Left cardiac atrium (tissue), 4 donors: ENCODE data around the gene TMC1. TPM values are rescaled to one million over a fixed set of nuclear protein-coding genes. Genes with fewer than 3 reads are reported as not detected.

Experiments used
- ATAC-seq, 2 donors: fragments of 200-7000 bp; cut with Tn5 transposase; one replicate each; pipeline ENCODE4 v1.9.1; 2020; ENCODE audit warnings: mild to moderate bottlenecking in 2 of 2, moderate library complexity in 2 of 2
- DNase-seq: peaks from one replicate; pipeline ENCODE4 v3.0.0-alpha.2; 2020
- intact Hi-C, 2 donors: fragments of 100-400 bp; cut with DNase I; formaldehyde crosslinking; loops; one replicate each; pipeline versions ENCODE4 v1.14.1 to v1.15.1; 2022 to 2023
- total RNA-seq, 2 donors: library from RNA; stranded (reverse); fragmentation: NEBNext Ultra II Directional; extraction: Animal tissue kit (Norgen Biotek cat#: 25700); gene quantifications; one replicate each; pipeline ENCODE4 v1.2.1, GENCODE V29; 2021
- donor health status: DM: no; HTN: yes; CAD: no.
- donor health status: DM: no; HTN: yes; CAD: no; lungs with severe emphysema.
- donor health status: DM: yes; HTN: yes; CAD: no.
- donor health status: Dilated cardiomyopathy.

The TMC1 gene
- total RNA-seq, 2 donors from 2014 or later = 0.27 TPM; not detected in 1

GRCh38 chr9:72596451-72597180 is 75.2 kb downstream of the TMC1 start:
- no peak for DNase-seq
- intact Hi-C loops = loop anchor here in 1 of 2 donors (10.0 kb wide), 1 partner anchor 562 kb away; no protein-coding TSS in a partner anchor
- ATAC-seq = no peak

DNA sequence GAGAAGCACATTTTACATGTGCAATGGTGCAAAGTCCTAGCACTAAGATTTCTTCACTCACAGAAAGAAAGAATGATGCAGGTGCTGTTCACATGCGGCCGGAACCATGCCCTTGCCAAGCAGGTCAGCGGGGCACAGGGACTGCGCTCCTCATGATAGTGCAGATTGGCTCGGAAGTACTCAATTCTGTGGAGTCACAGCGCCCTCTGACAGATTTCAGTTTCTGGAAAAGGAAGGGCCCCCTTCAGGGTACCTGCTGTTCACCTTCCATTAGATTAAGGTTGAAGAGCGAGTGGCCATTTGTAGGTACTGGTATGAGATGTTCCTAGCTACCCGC is 75.7 kb downstream of the TMC1 start:
- ATAC-seq (peak in 1 of 2 donors; percentile 34), DNase-seq (no peak)
- intact Hi-C loops = loop anchor here in 1 of 2 donors (10.0 kb wide), 1 partner anchor 562 kb away; no protein-coding TSS in a partner anchor

GRCh38 chr9:72597601-72598000 is 76.2 kb downstream of the TMC1 start:
- ATAC-seq = no peak
- intact Hi-C loops = loop anchor here in 1 of 2 donors (10.0 kb wide), 1 partner anchor 563 kb away; no protein-coding TSS in a partner anchor
- DNase-seq = no peak

DNA sequence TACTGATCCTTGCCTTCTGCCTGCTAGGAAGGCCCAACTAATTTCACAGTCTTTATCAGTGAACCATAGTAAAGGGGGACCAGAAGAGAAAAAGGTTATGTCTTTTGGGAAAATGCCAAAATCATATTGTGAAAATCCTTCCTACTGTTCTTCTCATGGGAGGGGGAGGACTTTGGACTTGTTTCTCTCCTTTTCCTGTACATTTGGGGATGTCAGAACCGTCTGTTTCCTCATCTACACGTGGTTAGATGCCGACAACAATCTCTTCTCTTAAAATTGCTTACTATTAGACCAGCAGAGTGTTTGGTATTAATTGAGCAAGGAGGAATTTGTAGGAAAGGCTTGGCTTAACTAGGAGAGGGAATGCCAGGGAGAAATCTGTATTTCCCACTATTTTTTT is 77.2 kb downstream of the TMC1 start:
- no peak for DNase-seq
- intact Hi-C loops = loop anchor here in 1 of 2 donors (10.0 kb wide), 1 partner anchor 564 kb away; no protein-coding TSS in a partner anchor
- no peak for ATAC-seq

- intact Hi-C loops = loop anchor here in 1 of 2 donors (10.0 kb wide), 1 partner anchor 565 kb away; no protein-coding TSS in a partner anchor
- ATAC-seq (no peak), DNase-seq (no peak)
Observed at GRCh38 chr9:72599874-72600534, 78.6 kb downstream of the TMC1 start.

GRCh38 chr9:72600671-72601070 is 79.3 kb downstream of the TMC1 start:
- DNase-seq (no peak), ATAC-seq (no peak)
- intact Hi-C loops = no loop called here

DNA sequence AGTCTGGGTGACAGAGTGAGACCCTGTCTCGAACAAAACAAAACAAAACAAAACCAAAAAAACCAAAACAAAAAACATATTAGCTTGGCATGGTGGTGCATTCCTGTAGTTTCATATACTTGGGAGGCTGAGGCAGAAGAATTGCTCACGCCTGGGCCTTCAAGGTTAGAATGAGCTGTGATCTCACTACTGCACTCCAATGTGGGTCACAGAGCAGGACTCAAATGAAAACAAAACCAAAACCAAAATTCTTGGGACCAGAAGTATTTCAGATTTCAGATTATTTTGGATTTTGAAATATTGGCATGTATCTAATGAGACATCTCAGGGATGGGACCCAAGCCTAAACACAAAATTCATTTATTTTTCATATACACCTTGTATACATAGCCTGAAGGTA is 80.2 kb downstream of the TMC1 start:
- DNase-seq (no peak), ATAC-seq (no peak)
- intact Hi-C loops = no loop called here

DNA sequence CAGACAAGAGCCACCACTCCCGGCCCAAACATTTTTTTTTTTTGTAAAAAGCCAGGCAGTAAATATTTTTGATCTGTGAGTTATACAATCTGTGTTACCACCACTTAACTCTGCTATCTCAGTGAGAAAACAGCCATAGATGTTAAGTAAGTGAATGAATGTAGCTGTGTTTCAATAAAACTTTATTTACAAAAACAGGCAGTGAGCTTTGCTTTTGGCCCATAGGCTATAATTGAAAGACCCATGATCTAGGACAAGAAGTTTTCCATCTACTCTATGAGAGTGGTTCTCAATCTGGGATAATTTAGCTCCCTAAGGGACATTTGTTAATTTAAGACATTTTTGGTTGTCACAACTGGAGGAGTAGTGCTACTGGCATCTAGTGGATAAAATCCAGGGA is 91.0 kb downstream of the TMC1 start:
- ATAC-seq (no peak), DNase-seq (no peak)
- intact Hi-C loops = no loop called here

DNA sequence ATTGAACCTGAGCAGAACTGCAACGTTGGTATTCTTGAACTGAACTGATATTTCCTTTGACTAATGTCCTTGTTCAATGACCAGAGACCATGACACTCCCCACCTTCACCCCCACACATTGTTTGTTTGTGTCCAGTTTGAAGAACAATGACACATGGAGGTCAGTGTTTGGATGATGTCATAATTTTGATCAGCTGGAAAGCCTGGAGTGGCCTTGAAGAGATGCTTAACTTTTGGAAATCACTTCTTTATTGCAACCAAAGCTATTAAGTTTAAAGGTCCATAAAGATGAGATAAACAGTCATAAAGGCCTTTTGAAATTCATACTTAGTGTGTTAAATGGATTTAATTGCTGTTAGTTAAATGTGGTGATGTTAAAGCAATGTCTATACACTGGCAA is 92.7 kb downstream of the TMC1 start:
- intact Hi-C loops = no loop called here
- DNase-seq (no peak), ATAC-seq (no peak)

DNA sequence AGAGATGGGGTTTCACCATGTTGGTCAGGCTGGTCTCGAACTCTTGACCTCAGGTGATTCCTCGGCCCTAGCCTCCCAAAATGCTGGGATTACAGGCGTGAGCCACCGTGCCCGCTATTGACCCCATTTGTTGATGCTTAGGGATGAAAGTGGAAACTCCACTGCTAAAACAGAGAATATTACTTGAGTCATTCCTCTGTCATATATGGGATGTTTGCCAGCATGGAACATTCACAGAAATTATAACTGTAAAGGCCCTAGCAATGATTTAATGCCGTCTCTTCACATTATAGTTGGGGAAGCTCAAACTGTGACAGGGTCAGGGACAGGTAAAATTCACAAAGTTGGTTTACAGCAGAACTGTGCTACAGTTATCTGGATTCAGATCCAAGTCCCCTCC is 94.5 kb downstream of the TMC1 start:
- ATAC-seq (no peak), DNase-seq (no peak)
- intact Hi-C loops = no loop called here

GRCh38 chr9:72618811-72619210 is 97.4 kb downstream of the TMC1 start:
- DNase-seq (no peak), ATAC-seq (no peak)
- intact Hi-C loops = no loop called here

- intact Hi-C loops = no loop called here
- DNase-seq (no peak), ATAC-seq (no peak)
Observed at GRCh38 chr9:72622186-72622585, 100.8 kb downstream of the TMC1 start.

GRCh38 chr9:72623156-72623555 is 101.7 kb downstream of the TMC1 start:
- no peak for ATAC-seq
- intact Hi-C loops = no loop called here
- DNase-seq = no peak

- ATAC-seq (no peak), DNase-seq (no peak)
- intact Hi-C loops = no loop called here
Observed at GRCh38 chr9:72627147-72627546, 105.7 kb downstream of the TMC1 start.

DNA sequence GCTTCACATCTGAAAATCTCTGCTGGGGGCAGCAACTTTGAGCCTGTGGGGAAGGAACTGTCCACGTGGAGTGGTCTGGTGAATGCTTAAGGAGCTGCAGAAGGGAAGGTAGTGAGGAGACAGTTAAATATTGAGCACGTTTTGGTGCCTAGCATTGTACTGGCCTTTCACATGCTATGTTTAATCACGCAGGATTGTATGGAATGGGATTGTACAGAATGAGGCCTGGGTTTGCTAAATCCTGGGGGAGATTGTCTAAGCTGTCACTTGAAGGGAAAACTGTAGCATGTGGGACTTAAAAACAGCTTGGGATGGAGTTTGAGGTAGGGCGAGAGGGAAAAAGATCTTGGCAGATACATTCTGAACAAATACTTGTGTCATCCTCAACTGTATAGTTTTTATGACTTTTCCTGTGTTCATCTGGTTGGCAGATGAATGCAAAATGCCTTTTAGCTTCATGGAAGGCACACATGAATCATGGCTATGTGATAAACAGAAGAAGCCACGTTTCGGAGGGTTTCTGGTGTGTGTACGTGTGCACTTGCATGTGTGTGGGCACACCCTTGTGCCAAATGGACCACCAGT is 106.6 kb downstream of the TMC1 start:
- intact Hi-C loops = no loop called here
- DNase-seq (no peak), ATAC-seq (no peak)

- ATAC-seq (no peak), DNase-seq (no peak)
- intact Hi-C loops = no loop called here
Observed at GRCh38 chr9:72633966-72634365, 112.6 kb downstream of the TMC1 start.

DNA sequence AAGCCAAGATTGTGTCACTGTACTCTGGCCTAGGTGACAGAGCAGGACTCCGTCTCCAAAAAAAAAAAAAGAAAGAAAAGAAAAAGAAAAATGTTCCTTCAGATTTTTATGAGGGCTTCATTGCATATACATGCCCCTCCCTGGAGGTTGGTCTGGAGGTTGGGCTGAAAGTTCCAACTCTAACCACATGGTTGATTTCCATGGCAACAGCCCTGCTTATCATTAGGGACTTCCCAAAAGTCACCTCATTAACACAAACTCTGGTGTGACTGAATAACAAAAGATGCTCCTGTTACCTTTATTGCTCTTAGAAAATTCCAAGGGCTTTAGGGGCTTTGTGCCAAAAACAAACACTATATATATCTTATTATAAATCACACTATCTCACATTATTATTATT is 113.8 kb downstream of the TMC1 start:
- intact Hi-C loops = no loop called here
- DNase-seq = no peak
- ATAC-seq = no peak

GRCh38 chr9:72636621-72637020 is 115.2 kb downstream of the TMC1 start:
- ATAC-seq (no peak), DNase-seq (no peak)
- intact Hi-C loops = no loop called here

GRCh38 chr9:72643651-72644050 is 122.2 kb downstream of the TMC1 start:
- intact Hi-C loops = no loop called here
- no peak for ATAC-seq
- DNase-seq = no peak

- intact Hi-C loops = no loop called here
- DNase-seq = no peak
- ATAC-seq = no peak
Observed at GRCh38 chr9:72646061-72646460, 124.7 kb downstream of the TMC1 start.
